Measurements from ENCODE around the gene NSMCE1. TPM values are rescaled to one million over a fixed set of nuclear protein-coding genes. Genes with fewer than 3 reads are reported as not detected.
"Not testable (repeated sequence)": the region's sequence is repeated elsewhere in the genome, so short reads cannot be mapped to it uniquely, and the experiment has no call there.

Gene NSMCE1
- total and polyA plus RNA-seq, 5 donors, result 27.3 to 40.1 (median 29.9) TPM

DNA sequence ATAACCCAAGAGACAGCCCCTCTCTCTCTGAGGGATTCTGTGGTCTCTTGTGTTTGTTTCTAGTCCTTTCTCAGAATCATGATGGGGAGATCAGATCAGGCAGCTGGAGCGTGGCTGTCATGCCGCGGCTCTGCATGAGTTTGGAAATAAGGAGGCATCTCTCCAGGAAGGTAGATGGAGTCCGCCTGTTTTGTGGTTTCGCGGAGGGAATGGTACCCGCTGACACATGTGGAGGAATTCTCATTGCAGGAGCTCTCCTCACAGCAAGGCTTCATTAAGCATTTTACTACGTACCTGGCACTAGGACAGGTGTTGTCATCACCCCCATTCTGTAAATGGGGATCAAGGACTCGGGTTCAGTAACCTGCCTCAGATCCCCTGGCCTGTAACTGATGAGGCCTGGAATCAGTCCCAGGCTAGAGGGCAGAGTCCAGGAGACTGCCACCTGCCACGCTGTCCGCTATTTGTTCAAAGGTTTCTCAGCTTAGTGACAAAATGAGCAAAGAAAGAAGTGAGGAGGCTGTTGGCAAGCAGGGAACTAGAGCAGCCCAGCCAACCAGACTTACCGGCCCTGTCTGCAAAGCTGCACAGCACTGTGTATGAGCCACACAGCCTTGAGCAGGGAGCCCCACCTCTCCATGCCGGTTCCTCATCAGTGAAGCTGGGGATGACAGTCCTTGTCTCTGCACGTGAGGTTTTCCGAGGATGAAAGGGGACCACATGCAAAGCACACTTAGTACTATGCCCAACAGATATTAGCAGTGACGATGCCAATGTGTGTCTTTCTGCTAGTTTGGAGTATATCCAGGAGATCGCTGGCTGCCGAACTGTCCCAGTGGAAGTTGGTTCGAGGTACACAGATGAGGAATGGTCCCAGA, 54.2 kb downstream of the NSMCE1 start:
- Histone ChIP-seq H3K27ac (ENCODE audit: low read length) (no peak overlapping the region), H3K4me1 (ENCODE audit: control insufficient read depth, insufficient read depth, low read length) (no peaks in the 10 kb centered on the region), H3K4me3 (ENCODE audit: low read length) (no peak overlapping the region), H3K27me3 (ENCODE audit: control insufficient read depth, insufficient read depth) (no peaks in the 10 kb centered on the region), H3K9me3 (ENCODE audit: control insufficient read depth, low read length) (no peaks in the 10 kb centered on the region)
- DNase-seq (no peak), ATAC-seq (no peak)
- intact Hi-C loops (cut with DNase I), result no loop called here
- WGBS, result 93% methylated on average over 19 of the region's 19 CpGs

DNA sequence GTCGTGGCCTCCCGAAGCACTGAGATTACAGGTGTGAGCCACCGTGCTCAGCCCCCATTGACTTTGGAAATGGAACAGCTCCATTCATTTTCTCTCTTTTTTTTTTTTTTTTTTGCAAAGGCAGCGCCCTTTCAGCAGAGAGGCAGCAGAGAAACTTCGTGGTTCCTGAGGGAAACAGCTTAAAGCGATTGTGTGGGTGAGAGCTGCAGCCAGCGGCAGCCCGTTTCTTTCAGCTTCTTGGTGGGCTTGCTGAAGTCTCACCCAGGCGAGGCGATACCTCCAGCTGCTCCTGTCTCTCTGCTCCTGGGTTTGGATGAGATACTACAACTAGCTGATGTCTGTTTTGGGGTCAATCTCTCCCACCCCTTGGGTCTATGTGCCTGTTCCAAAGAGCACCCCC, 57.5 kb downstream of the NSMCE1 start:
- DNase-seq, result no peak
- intact Hi-C loops (cut with DNase I), result no loop called here
- 90% methylated on average over 10 of the region's 10 CpGs for WGBS

GRCh38 chr16:27210174-27210573, 58.4 kb downstream of the NSMCE1 start:
- intact Hi-C loops (cut with DNase I), result no loop called here
- H3K4me3 ChIP-seq (ENCODE audit: low read length), result no peak overlapping the region
- H3K4me1 ChIP-seq (ENCODE audit: control insufficient read depth, insufficient read depth, low read length), result no peaks in the 10 kb centered on the region
- ATAC-seq (no peak), DNase-seq (no peak)
- H3K27me3 ChIP-seq (ENCODE audit: control insufficient read depth, insufficient read depth), result no peaks in the 10 kb centered on the region
- no peaks in the 10 kb centered on the region for H3K9me3 ChIP-seq (ENCODE audit: control insufficient read depth, low read length)
- H3K27ac ChIP-seq (ENCODE audit: low read length), result no peak overlapping the region
- WGBS, result 94% methylated on average over 17 of the region's 17 CpGs

More for the DNA sequence above, 57.5 kb downstream of the NSMCE1 start:
- Histone ChIP-seq H3K4me3 (ENCODE audit: low read length) (no peak overlapping the region), H3K4me1 (ENCODE audit: control insufficient read depth, insufficient read depth, low read length) (no peaks in the 10 kb centered on the region), H3K27me3 (ENCODE audit: control insufficient read depth, insufficient read depth) (no peaks in the 10 kb centered on the region), H3K9me3 (ENCODE audit: control insufficient read depth, low read length) (no peaks in the 10 kb centered on the region), H3K27ac (ENCODE audit: low read length) (no peak overlapping the region)
- no peak for ATAC-seq

DNA sequence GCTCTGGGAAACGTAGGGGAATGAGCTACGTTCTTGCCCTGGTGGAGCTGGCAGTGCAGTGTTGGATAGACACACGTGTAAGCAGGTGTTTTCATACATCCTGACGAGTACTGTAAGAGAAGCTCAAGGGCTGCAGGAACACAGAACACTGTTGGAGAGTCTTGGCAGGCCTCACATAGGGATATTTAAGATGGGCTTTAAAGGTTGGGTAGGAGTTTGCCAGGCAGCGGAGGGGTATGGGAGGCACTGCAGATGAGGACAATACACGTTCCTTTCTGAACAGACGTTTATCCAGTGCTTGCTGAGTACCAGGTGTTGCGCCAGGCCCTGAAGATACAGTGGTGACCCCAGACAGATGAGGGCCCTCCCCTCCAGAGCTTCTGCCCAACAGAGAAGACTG, 59.0 kb downstream of the NSMCE1 start:
- DNase-seq (no peak), ATAC-seq (no peak)
- H3K9me3 ChIP-seq (ENCODE audit: control insufficient read depth, low read length), result no peaks in the 10 kb centered on the region
- intact Hi-C loops (cut with DNase I), result no loop called here
- no peak overlapping the region for H3K4me3 ChIP-seq (ENCODE audit: low read length)
- H3K27ac ChIP-seq (ENCODE audit: low read length), result no peak overlapping the region
- H3K27me3 ChIP-seq (ENCODE audit: control insufficient read depth, insufficient read depth), result no peaks in the 10 kb centered on the region
- WGBS, result 94% methylated on average over 8 of the region's 8 CpGs
- H3K4me1 ChIP-seq (ENCODE audit: control insufficient read depth, insufficient read depth, low read length), result peaks cover 2% of the 10 kb centered on the region

- Histone ChIP-seq H3K9me3 (ENCODE audit: control insufficient read depth, low read length) (no peaks in the 10 kb centered on the region), H3K4me3 (ENCODE audit: low read length) (no peak overlapping the region), H3K27ac (ENCODE audit: low read length) (no peak overlapping the region), H3K27me3 (ENCODE audit: control insufficient read depth, insufficient read depth) (no peaks in the 10 kb centered on the region), H3K4me1 (ENCODE audit: control insufficient read depth, insufficient read depth, low read length) (peaks cover 5% of the 10 kb centered on the region)
- WGBS, result 94% methylated on average over 3 of the region's 3 CpGs
- intact Hi-C loops (cut with DNase I), result no loop called here
- DNase-seq (no peak), ATAC-seq (no peak)
Measured at GRCh38 chr16:27208796-27209195, 59.8 kb downstream of the NSMCE1 start.

DNA sequence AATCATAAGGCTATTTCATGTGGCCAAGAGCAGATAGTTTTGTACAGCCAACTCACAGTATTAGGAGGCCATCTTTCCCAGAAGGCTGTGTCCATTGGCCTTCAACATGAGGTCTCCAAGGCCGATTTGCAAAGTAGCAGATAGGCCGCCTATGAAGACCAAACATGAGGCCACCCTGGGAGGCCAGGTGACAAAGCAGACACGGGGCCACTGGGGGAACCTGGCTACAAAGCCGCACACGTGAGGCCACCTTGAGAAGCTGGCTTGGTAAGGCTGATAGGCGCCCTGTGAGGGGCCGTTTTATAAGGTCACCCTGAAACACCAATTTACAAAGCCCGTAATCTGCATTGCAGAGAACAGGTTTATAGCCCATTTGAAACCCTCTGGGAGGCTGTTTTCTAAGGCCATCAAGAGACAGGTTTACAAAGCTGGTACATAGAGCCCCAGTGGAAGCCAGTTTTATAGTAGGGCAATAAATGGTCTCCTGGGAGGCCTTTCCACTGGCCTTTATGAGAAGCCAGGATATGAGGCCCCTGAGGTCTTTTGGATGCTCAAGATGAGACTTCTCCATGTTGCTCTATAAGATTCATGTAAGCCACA, 60.4 kb downstream of the NSMCE1 start:
- no peak for DNase-seq
- Histone ChIP-seq H3K4me3 (ENCODE audit: low read length) (no peak overlapping the region), H3K27ac (ENCODE audit: low read length) (no peak overlapping the region), H3K9me3 (ENCODE audit: control insufficient read depth, low read length) (no peaks in the 10 kb centered on the region), H3K27me3 (ENCODE audit: control insufficient read depth, insufficient read depth) (no peaks in the 10 kb centered on the region), H3K4me1 (ENCODE audit: control insufficient read depth, insufficient read depth, low read length) (peaks cover 5% of the 10 kb centered on the region)
- ATAC-seq, result no peak
- intact Hi-C loops (cut with DNase I), result no loop called here
- 95% methylated on average over 8 of the region's 8 CpGs for WGBS

DNA sequence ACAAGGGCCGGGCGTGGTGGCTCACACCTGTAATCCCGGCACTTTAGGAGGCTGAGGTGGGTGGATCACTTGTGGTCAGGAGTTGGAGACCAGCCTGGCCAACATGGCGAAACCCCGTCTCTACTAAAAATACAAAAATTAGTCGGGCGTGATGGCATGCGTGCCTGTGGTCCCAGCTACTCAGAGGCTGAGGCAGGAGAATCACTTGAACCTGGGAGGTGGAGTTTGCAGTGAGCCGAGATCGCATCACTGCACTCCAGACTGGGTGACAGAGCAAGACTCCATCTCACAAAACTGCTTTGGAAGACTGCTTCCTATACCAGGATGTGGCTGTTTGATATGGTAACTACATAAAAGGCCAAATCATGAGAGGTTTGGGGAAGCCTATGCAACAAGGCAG, 61.5 kb downstream of the NSMCE1 start:
- 96% methylated on average over 10 of the region's 10 CpGs for WGBS
- H3K4me1 ChIP-seq (ENCODE audit: control insufficient read depth, insufficient read depth, low read length); ATAC-seq; H3K27ac ChIP-seq (ENCODE audit: low read length); intact Hi-C loops (cut with DNase I); H3K27me3 ChIP-seq (ENCODE audit: control insufficient read depth, insufficient read depth); H3K9me3 ChIP-seq (ENCODE audit: control insufficient read depth, low read length); DNase-seq; H3K4me3 ChIP-seq (ENCODE audit: low read length): not testable (repeated sequence)

GRCh38 chr16:27205423-27206065, 63.0 kb downstream of the NSMCE1 start:
- Histone ChIP-seq H3K4me1 (ENCODE audit: control insufficient read depth, insufficient read depth, low read length) (peaks cover 5% of the 10 kb centered on the region), H3K27ac (ENCODE audit: low read length) (no peak overlapping the region), H3K9me3 (ENCODE audit: control insufficient read depth, low read length) (no peaks in the 10 kb centered on the region), H3K27me3 (ENCODE audit: control insufficient read depth, insufficient read depth) (no peaks in the 10 kb centered on the region), H3K4me3 (ENCODE audit: low read length) (no peak overlapping the region)
- no peak for ATAC-seq
- intact Hi-C loops (cut with DNase I), result no loop called here
- 94% methylated on average over 10 of the region's 10 CpGs for WGBS
- no peak for DNase-seq

DNA sequence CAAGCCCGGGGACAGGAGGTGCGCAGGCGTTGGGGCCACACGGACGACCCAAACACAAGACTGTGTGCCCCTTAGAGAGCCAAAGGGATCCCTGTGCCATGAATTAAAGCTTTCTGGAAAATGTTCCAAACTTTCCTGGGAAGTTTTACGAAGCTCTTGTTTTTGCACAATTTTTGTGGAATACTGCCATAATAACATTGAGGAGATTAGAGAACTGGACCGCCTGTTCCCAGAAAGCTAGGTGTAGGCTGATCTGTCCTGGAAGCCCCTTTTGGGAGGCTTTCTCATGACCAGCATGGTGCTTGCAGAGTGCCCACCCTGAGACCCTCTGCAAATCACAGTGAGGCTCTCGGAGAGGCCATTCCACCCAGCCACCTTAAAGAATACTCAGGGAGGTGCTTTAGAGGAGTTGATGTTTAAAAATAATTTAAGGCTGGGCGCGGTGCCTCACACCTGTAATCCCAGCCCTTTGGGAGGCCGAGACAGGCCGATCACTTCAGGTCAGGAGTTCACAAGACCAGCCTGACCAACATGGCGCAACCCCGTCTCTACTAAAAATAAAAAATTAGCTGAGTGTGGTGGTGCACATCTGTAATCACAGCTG, 64.2 kb downstream of the NSMCE1 start:
- H3K9me3 ChIP-seq (ENCODE audit: control insufficient read depth, low read length), result no peaks in the 10 kb centered on the region
- intact Hi-C loops (cut with DNase I), result no loop called here
- ATAC-seq, result peak; percentile 2 to 7
- no peak for DNase-seq
- H3K4me3 ChIP-seq (ENCODE audit: low read length), result peak overlapping the region; percentile 61
- H3K27me3 ChIP-seq (ENCODE audit: control insufficient read depth, insufficient read depth), result no peaks in the 10 kb centered on the region
- peak overlapping the region; percentile 95 for H3K27ac ChIP-seq (ENCODE audit: low read length)
- peaks cover 5% of the 10 kb centered on the region for H3K4me1 ChIP-seq (ENCODE audit: control insufficient read depth, insufficient read depth, low read length)
- 47% methylated on average over 14 of the region's 14 CpGs for WGBS

- H3K27ac ChIP-seq (ENCODE audit: low read length), result peak within 1 kb of the TSS; percentile 96
- DNase-seq (peak; percentile 99 to 100 (median 100)), ATAC-seq (peak; percentile 97 to 98)
- H3K4me1 ChIP-seq (ENCODE audit: control insufficient read depth, insufficient read depth, low read length), result peaks cover 5% of the 10 kb centered on the region
- H3K9me3 ChIP-seq (ENCODE audit: control insufficient read depth, low read length), result no peaks in the 10 kb centered on the region
- peak within 1 kb of the TSS; percentile 63 for H3K4me3 ChIP-seq (ENCODE audit: low read length)
- under 1% methylated on average over 70 of the region's 70 CpGs for WGBS
- H3K27me3 ChIP-seq (ENCODE audit: control insufficient read depth, insufficient read depth), result no peaks in the 10 kb centered on the region
- intact Hi-C loops (cut with DNase I), result no loop called here
Measured at GRCh38 chr16:27203507-27204311, 64.9 kb downstream of the NSMCE1 start, which contains the start of gene KDM8. Gene KDM8 (plus strand): TSS chr16:27203526. CDS start chr16:27210124, 6,598 bp downstream.

Data from right cardiac atrium (tissue), 5 donors.